ENCODE measurements around the gene RBMY1J. TPM values are rescaled to one million over a fixed set of nuclear protein-coding genes. Genes with fewer than 3 reads are reported as not detected.
"Not testable (repeated sequence)": the region's sequence is repeated elsewhere in the genome, so short reads cannot be mapped to it uniquely, and the experiment has no call there.

RBMY1J gene
- total RNA-seq: not detected in 3 replicates
- long read RNA-seq: 0 reads

DNA sequence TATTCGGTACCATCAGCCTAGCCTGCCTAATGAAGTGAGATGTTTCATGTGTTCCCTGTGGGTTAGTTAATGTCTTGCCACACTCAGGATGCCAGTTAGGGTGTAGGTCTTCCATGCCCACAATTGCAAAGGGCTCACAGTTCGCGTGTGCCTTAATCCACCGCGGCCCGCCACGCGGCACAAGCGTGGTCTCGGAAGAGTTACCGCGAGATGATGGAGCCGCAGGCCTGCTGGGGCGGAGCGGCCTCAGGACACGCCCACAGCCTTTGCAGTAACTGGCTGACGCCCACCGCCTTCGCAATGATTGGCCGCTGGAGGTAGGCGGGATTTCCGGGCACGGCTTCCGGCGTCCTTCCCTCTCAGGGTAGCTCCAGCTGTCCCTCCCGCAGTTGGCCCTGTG is at the start of gene RBMY1J:
RBMY1J (plus strand) TSS at position 301 of the 400 bp plus-strand sequence. CDS start 2,038 bp downstream, outside the sequence.
- not testable (repeated sequence) for H3K4me1 Mint-ChIP-seq (ENCODE audit: low read depth); H3K36me3 Mint-ChIP-seq (ENCODE audit: low read depth); H3K4me3 Mint-ChIP-seq (ENCODE audit: unreplicated experiment); H3K27me3 Mint-ChIP-seq (ENCODE audit: low read depth); DNase-seq (ENCODE audit: low spot score); H3K27ac Mint-ChIP-seq (ENCODE audit: unreplicated experiment); H3K9me3 Mint-ChIP-seq (ENCODE audit: low read depth)

DNA sequence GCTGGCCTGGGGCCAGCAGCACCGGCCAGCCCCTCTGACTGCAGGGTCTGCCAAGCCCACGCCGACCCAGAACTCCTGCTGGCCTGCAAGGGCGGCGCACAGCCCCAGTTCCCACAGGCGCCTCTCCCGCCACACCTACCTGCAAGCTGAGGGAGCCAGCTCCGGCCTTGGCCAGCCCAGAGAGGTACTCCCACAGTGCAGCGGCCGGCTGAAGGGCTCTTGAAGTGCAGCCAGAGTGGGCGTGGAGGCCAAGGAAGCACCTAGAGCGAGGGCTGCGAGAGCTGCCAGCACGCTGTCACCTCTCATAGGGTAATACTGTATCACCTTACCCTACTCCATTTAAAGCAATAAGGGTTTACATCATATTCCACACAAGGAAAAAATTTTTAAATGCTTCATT is 35.8 kb upstream of the RBMY1J start:
- no peak overlapping the region for H3K4me3 Mint-ChIP-seq (ENCODE audit: unreplicated experiment)
- no peaks in the 10 kb centered on the region for H3K9me3 Mint-ChIP-seq (ENCODE audit: low read depth)
- no peak overlapping the region for H3K27ac Mint-ChIP-seq (ENCODE audit: unreplicated experiment)
- no peaks in the 10 kb centered on the region for H3K4me1 Mint-ChIP-seq (ENCODE audit: low read depth)
- TF ChIP-seq, protein P1, sequence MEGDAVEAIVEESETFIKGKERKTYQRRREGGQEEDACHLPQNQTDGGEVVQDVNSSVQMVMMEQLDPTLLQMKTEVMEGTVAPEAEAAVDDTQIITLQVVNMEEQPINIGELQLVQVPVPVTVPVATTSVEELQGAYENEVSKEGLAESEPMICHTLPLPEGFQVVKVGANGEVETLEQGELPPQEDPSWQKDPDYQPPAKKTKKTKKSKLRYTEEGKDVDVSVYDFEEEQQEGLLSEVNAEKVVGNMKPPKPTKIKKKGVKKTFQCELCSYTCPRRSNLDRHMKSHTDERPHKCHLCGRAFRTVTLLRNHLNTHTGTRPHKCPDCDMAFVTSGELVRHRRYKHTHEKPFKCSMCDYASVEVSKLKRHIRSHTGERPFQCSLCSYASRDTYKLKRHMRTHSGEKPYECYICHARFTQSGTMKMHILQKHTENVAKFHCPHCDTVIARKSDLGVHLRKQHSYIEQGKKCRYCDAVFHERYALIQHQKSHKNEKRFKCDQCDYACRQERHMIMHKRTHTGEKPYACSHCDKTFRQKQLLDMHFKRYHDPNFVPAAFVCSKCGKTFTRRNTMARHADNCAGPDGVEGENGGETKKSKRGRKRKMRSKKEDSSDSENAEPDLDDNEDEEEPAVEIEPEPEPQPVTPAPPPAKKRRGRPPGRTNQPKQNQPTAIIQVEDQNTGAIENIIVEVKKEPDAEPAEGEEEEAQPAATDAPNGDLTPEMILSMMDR (IDR thresholded peaks at IDR 0.05): no peak
- no peak for DNase-seq (ENCODE audit: low spot score)
- H3K27me3 Mint-ChIP-seq (ENCODE audit: low read depth): no peaks in the 10 kb centered on the region
- no peaks in the 10 kb centered on the region for H3K36me3 Mint-ChIP-seq (ENCODE audit: low read depth)

DNA sequence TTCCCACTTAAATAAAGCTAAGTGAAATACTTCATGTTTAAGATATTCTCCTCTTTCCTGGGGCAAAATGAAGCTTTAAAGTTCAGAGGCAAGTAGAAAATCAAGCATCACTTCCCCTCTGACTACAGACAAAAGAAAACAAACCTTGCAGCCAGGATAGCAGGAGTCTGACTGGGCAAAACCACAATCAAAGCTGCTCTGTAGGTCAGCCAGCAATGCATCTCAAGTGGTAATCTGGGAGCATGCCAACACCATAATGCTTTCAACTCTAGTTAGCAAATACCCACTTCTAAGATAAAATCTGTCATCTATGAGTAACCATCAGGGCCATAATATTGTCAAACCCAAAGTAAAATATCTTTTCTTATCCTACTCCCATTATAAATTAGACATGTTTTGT is 32.6 kb upstream of the RBMY1J start:
- Mint-ChIP-seq H3K4me3 (ENCODE audit: unreplicated experiment) (no peak overlapping the region), H3K27ac (ENCODE audit: unreplicated experiment) (no peak overlapping the region), H3K9me3 (ENCODE audit: low read depth) (no peaks in the 10 kb centered on the region), H3K36me3 (ENCODE audit: low read depth) (no peaks in the 10 kb centered on the region), H3K4me1 (ENCODE audit: low read depth) (no peaks in the 10 kb centered on the region), H3K27me3 (ENCODE audit: low read depth) (no peaks in the 10 kb centered on the region)
- no peak for DNase-seq (ENCODE audit: low spot score)
- TF ChIP-seq, protein P1 (IDR thresholded peaks at IDR 0.05): no peak

DNA sequence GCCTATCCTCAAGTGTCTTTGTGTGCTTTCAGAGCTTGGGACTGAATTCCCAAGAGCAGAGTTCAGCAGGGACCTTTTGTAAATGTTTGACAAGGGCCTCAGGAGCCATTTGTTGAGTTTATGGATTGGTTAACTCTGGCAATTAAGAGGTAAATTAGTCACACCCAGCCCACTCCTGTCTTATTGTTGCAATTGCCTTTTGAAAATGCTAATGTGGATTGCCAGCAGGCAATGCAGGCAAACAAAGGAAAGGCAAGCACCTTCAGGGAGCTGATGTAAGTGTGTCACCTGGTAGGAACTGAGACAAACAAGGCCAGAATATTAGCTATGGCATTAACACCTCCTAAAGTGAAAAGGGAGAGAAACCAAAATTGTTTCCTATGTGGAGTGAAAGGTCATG is 29.7 kb upstream of the RBMY1J start:
- no peaks in the 10 kb centered on the region for H3K36me3 Mint-ChIP-seq (ENCODE audit: low read depth)
- no peak for DNase-seq (ENCODE audit: low spot score)
- TF ChIP-seq, protein P1 (IDR thresholded peaks at IDR 0.05): no peak
- H3K4me1 Mint-ChIP-seq (ENCODE audit: low read depth): no peaks in the 10 kb centered on the region
- H3K9me3 Mint-ChIP-seq (ENCODE audit: low read depth): no peaks in the 10 kb centered on the region
- no peak overlapping the region for H3K27ac Mint-ChIP-seq (ENCODE audit: unreplicated experiment)
- no peak overlapping the region for H3K4me3 Mint-ChIP-seq (ENCODE audit: unreplicated experiment)
- no peaks in the 10 kb centered on the region for H3K27me3 Mint-ChIP-seq (ENCODE audit: low read depth)

DNA sequence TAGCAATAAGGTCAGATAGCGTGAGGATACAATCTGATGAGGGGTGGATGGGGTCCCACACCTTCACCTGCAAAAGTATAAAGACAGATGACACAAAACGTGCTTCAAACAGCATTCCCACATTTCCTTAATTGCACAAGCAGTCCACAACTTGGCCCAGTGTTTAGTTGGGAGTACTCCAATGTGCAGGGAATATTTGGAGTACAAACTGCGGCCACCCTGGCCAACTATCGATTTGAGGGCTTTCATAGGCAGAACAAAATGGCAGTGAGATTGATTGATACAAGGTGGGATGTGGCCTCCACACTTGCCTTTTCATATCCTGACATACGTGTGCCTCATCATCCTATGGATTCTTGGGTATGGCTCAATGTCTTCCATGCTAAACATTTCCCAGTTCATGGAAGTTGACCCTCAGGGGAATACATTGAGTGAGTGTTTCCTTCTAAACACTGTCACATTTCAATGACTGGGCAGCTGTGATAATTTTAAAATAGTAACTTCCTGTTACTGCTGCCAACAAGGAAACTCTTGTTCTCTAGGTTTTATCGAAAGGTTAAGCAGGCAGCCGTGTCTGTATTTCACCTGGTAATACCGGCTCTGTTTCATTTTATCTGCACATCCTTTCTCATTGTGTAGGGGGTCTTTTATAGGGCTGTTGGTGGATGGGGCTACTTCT is 41.6 kb downstream of the RBMY1J start:
- not testable (repeated sequence) for H3K36me3 Mint-ChIP-seq (ENCODE audit: low read depth); H3K4me1 Mint-ChIP-seq (ENCODE audit: low read depth); H3K27ac Mint-ChIP-seq (ENCODE audit: unreplicated experiment); H3K9me3 Mint-ChIP-seq (ENCODE audit: low read depth); DNase-seq (ENCODE audit: low spot score); H3K4me3 Mint-ChIP-seq (ENCODE audit: unreplicated experiment); H3K27me3 Mint-ChIP-seq (ENCODE audit: low read depth)

DNA sequence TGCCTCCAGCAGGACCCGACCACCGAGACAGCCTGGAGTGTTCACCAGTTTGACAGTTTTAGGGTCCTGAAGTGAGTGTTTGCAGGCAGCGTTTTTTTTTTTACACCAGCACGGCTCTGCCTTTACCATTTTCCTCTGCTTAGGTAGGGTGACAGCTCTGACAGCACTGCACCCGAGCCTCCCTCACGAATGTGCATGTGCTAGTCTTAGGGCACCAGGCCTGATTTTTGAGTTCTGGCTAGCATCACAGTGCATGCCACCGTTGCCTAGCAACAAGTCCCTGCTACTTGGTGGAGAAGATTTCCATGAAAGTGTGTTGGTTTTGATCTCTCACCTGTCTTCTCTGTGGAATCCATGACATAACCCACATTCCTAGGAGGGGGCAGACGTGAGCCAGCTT is 52.3 kb downstream of the RBMY1J start:
- not testable (repeated sequence) for H3K4me3 Mint-ChIP-seq (ENCODE audit: unreplicated experiment); H3K27me3 Mint-ChIP-seq (ENCODE audit: low read depth); H3K9me3 Mint-ChIP-seq (ENCODE audit: low read depth); H3K36me3 Mint-ChIP-seq (ENCODE audit: low read depth); H3K4me1 Mint-ChIP-seq (ENCODE audit: low read depth); DNase-seq (ENCODE audit: low spot score); H3K27ac Mint-ChIP-seq (ENCODE audit: unreplicated experiment)

DNA sequence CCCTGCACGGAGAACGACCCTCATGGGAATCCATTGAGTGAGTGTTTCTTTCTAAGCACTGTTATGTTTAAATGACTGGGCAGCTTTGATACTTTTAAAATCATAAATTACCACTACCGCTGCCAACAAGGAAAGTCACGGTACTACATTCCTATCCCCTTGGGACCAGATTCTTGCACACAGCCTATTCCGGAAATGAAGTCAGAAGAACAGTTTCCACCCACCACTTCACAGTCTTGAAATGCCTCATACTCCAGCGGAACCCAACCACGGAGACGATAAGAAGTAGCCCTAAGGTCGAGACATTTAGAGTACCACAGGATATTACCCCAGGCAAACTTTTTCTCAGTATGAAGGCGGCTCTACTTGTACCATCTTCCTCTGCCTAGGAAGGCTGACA is 58.8 kb downstream of the RBMY1J start:
- H3K4me1 Mint-ChIP-seq (ENCODE audit: low read depth); H3K27ac Mint-ChIP-seq (ENCODE audit: unreplicated experiment); H3K27me3 Mint-ChIP-seq (ENCODE audit: low read depth); H3K9me3 Mint-ChIP-seq (ENCODE audit: low read depth); H3K36me3 Mint-ChIP-seq (ENCODE audit: low read depth); H3K4me3 Mint-ChIP-seq (ENCODE audit: unreplicated experiment); DNase-seq (ENCODE audit: low spot score): not testable (repeated sequence)

Other genes with a start within 250 kb of the RBMY1J start
- gene RBMY1F, start 220.5 kb upstream of the RBMY1J start, total RNA-seq: not detected in 3 replicates

Data from chondrocyte (in vitro differentiated cells).